AML-193 (cell line): ENCODE measurements around the gene MBP.

ENCODE experiments used
- DNase-seq, 2 experiments: peaks; one replicate each; lab custom pipeline; 2025; lab: John Stamatoyannopoulos, UW

Gene MBP

GRCh38 chr18:77065221-77065981 is 67.2 kb downstream of the MBP start:
- DNase-seq: peak; percentile 96 to 97

- DNase-seq: peak; percentile 53 to 72
Measured at GRCh38 chr18:77063260-77063659, 69.3 kb downstream of the MBP start.

GRCh38 chr18:77062518-77063003 is 70.0 kb downstream of the MBP start:
- no peak for DNase-seq

GRCh38 chr18:77061946-77062517 is 70.6 kb downstream of the MBP start:
- DNase-seq: no peak

GRCh38 chr18:77061281-77061945 is 71.2 kb downstream of the MBP start:
- DNase-seq: no peak

GRCh38 chr18:77060151-77060550 is 72.4 kb downstream of the MBP start:
- DNase-seq: no peak

- peak; percentile 59 to 70 for DNase-seq
Measured at GRCh38 chr18:77059294-77059916, 73.2 kb downstream of the MBP start.

- no peak for DNase-seq
Measured at GRCh38 chr18:77058290-77058835, 74.2 kb downstream of the MBP start.

GRCh38 chr18:77057006-77057395 is 75.6 kb downstream of the MBP start:
- DNase-seq: no peak

- DNase-seq: no peak
Measured at GRCh38 chr18:77056344-77057005, 76.1 kb downstream of the MBP start.

GRCh38 chr18:77055429-77056300 is 76.9 kb downstream of the MBP start:
- no peak for DNase-seq

- peak; percentile 98 to 99 for DNase-seq
Measured at GRCh38 chr18:77054606-77055428, 77.8 kb downstream of the MBP start.

GRCh38 chr18:77054288-77054605 is 78.3 kb downstream of the MBP start:
- DNase-seq: no peak

- DNase-seq: no peak
Measured at GRCh38 chr18:77053616-77054287, 78.8 kb downstream of the MBP start.

GRCh38 chr18:77052983-77053309 is 79.6 kb downstream of the MBP start:
- peak; percentile 76 to 78 for DNase-seq

- DNase-seq: no peak
Measured at GRCh38 chr18:77052297-77052982, 80.1 kb downstream of the MBP start.

GRCh38 chr18:77051581-77052296 is 80.8 kb downstream of the MBP start:
- DNase-seq: no peak

- no peak for DNase-seq
Measured at GRCh38 chr18:77049938-77050337, 82.6 kb downstream of the MBP start.
